Measurements from ENCODE around the gene NXNL1.

DNA sequence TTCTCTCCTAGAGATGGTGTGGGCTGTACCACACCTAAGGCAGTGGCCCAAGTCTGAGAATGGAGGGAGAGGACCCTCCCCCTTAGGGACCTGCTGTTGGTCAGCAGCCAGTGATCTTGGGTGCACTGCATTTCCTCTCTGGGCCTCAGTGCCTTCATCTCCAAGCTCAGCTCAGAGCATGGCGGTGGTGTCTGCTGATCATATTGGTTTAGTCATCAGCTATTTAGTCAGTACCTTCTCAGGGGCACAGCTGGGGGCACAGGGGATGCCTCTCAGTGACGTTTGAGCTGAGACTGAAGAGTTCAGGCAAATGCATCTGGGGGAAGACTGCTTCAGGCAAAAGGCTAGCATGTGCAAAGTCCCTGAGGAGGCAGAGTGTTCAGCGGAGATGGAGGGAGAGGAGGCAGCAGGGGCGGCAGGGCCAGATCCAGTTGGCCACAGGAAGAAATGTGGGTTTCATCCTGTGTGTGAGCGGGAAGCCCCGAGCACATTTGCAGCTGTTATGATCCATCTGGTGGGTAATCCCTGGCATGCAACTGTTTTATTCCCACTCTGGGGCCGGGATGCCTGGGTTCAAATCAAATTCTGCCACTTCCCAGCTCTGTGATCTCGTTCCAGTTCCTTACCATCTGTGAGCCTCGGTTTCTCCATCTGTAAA, 35.0 kb upstream of the NXNL1 start:
- no peak for TF ChIP-seq POLR2AphosphoS5 (IDR thresholded peaks at IDR 0.05)
- TF ChIP-seq, protein P1, sequence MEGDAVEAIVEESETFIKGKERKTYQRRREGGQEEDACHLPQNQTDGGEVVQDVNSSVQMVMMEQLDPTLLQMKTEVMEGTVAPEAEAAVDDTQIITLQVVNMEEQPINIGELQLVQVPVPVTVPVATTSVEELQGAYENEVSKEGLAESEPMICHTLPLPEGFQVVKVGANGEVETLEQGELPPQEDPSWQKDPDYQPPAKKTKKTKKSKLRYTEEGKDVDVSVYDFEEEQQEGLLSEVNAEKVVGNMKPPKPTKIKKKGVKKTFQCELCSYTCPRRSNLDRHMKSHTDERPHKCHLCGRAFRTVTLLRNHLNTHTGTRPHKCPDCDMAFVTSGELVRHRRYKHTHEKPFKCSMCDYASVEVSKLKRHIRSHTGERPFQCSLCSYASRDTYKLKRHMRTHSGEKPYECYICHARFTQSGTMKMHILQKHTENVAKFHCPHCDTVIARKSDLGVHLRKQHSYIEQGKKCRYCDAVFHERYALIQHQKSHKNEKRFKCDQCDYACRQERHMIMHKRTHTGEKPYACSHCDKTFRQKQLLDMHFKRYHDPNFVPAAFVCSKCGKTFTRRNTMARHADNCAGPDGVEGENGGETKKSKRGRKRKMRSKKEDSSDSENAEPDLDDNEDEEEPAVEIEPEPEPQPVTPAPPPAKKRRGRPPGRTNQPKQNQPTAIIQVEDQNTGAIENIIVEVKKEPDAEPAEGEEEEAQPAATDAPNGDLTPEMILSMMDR (IDR thresholded peaks at IDR 0.05): no peak
- no peak for TF ChIP-seq POLR2A (IDR thresholded peaks at IDR 0.05)
